ENCODE results near the gene CACNB4. TPM values are rescaled to one million over a fixed set of nuclear protein-coding genes. Genes with fewer than 3 reads are reported as not detected.

Gene CACNB4
- total and polyA plus RNA-seq, 9 of the 15 experiments (the other 6 are each of a cell fraction or from before 2014, with no cell fraction given), result 0.01 to 0.20 (median 0.04) TPM; not detected in 1

DNA sequence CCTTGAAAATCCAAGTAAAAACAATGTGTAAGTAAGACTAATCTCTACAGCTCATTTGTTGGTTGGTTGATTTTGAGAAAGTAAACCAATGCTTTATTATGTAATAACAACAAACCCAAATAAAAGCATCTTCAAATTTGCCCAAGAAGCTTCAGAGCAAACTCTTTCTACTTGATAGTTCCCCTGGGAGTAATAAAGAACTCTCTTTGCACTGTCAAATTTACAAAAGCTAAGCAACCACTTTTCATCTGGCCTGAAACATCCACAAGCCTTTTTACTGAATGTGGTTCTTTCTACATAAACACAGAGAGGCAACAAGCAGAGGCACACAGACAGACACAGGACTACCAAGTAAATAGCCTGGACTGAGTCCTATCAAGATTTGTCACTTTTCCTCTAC lies 28.8 kb upstream of the CACNB4 start (continued):
- TF ChIP-seq PHB (CRISPR knock-in tag; IDR thresholded peaks at IDR 0.05) (no peak), ZNF766 (CRISPR knock-in tag; conservative IDR thresholded peaks at IDR 0.05) (no peak), ZNF217 (CRISPR knock-in tag; IDR thresholded peaks at IDR 0.05) (no peak)
- TF ChIP-seq, protein P1, sequence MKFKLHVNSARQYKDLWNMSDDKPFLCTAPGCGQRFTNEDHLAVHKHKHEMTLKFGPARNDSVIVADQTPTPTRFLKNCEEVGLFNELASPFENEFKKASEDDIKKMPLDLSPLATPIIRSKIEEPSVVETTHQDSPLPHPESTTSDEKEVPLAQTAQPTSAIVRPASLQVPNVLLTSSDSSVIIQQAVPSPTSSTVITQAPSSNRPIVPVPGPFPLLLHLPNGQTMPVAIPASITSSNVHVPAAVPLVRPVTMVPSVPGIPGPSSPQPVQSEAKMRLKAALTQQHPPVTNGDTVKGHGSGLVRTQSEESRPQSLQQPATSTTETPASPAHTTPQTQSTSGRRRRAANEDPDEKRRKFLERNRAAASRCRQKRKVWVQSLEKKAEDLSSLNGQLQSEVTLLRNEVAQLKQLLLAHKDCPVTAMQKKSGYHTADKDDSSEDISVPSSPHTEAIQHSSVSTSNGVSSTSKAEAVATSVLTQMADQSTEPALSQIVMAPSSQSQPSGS (CRISPR knock-in tag; IDR thresholded peaks at IDR 0.05), result no peak

DNA sequence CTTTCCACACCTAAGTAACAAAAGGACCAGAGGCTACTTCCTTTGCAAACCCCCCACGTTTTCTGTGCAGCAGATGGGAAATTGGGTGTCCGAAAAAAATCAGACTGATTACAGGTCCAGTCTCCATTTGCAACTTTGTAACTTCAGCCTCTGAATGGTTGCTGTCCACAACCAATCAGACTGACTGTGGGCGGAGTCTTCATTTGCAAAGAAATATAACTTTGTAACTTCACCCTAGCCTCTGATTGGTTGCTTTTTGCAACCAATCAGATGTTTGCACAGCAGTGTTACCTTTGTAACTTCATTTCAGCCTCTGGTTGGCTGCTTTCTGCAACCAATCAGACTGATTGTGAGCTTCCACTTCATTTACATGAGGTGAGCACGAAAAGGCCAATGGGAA lies 27.8 kb upstream of the CACNB4 start:
- H3K9me3 ChIP-seq (replicated peaks; ENCODE audit: control insufficient read depth, insufficient read depth, low read depth, low read length), result no peaks in the 10 kb centered on the region
- no peak overlapping the region for H3K9ac ChIP-seq (ENCODE audit: insufficient read depth in 1 of 2, low read depth in 2 of 2, low read length in 2 of 2)
- H3K36me3 ChIP-seq (ENCODE audit: control insufficient read depth, insufficient read depth, low read length), result no peaks in the 10 kb centered on the region
- H3K79me2 ChIP-seq (ENCODE audit: control insufficient read depth, insufficient read depth, low read length), result no peaks in the 10 kb centered on the region
- intact Hi-C loops (cut with micrococcal nuclease) (no loop called here), in situ Hi-C loops (cut with MboI) (no loop called here)
- no TSS peak for BruUV-seq (replicated peaks)
- H3K4me1 ChIP-seq (replicated peaks in 1 of 2; ENCODE audit: control insufficient read depth in 2 of 2, insufficient read depth in 2 of 2, low read length in 2 of 2), result no peaks in the 10 kb centered on the region
- no peak overlapping the region for H3K4me3 ChIP-seq
- CTCF ChIA-PET (ENCODE audit: low intra/inter-chr PET ratio), result no interaction called here
- H3K4me2 ChIP-seq (ENCODE audit: insufficient read depth, low read length), result no peak overlapping the region
- H3K27me3 ChIP-seq (ENCODE audit: control insufficient read depth in 2 of 2, insufficient read depth in 2 of 2, low read length in 2 of 2), result no peaks in the 10 kb centered on the region
- no peak overlapping the region for H3K27ac ChIP-seq (ENCODE audit: extremely low read depth, low read depth, low read length)
- ATAC-seq (peak; percentile 82), DNase-seq (ENCODE audit: extremely low read depth in 1 of 4, low spot score in 3 of 4) (peak in 1 of 4 experiments; percentile 23), FAIRE-seq (peak; percentile 59)
- WGBS (ENCODE audit: insufficient coverage, low coverage, missing lambda C conversion rate), result 70% methylated on average over 4 of the region's 4 CpGs
- H4K20me1 ChIP-seq (replicated peaks; ENCODE audit: control insufficient read depth, insufficient read depth, low read length), result no peaks in the 10 kb centered on the region
- H3K9me1 ChIP-seq (ENCODE audit: control insufficient read depth, insufficient read depth, low read length), result no peaks in the 10 kb centered on the region
- POLR2A ChIA-PET, result no interaction called here
- H2AFZ ChIP-seq (ENCODE audit: low read depth, low read length), result no peak overlapping the region
- TF ChIP-seq, protein P2, sequence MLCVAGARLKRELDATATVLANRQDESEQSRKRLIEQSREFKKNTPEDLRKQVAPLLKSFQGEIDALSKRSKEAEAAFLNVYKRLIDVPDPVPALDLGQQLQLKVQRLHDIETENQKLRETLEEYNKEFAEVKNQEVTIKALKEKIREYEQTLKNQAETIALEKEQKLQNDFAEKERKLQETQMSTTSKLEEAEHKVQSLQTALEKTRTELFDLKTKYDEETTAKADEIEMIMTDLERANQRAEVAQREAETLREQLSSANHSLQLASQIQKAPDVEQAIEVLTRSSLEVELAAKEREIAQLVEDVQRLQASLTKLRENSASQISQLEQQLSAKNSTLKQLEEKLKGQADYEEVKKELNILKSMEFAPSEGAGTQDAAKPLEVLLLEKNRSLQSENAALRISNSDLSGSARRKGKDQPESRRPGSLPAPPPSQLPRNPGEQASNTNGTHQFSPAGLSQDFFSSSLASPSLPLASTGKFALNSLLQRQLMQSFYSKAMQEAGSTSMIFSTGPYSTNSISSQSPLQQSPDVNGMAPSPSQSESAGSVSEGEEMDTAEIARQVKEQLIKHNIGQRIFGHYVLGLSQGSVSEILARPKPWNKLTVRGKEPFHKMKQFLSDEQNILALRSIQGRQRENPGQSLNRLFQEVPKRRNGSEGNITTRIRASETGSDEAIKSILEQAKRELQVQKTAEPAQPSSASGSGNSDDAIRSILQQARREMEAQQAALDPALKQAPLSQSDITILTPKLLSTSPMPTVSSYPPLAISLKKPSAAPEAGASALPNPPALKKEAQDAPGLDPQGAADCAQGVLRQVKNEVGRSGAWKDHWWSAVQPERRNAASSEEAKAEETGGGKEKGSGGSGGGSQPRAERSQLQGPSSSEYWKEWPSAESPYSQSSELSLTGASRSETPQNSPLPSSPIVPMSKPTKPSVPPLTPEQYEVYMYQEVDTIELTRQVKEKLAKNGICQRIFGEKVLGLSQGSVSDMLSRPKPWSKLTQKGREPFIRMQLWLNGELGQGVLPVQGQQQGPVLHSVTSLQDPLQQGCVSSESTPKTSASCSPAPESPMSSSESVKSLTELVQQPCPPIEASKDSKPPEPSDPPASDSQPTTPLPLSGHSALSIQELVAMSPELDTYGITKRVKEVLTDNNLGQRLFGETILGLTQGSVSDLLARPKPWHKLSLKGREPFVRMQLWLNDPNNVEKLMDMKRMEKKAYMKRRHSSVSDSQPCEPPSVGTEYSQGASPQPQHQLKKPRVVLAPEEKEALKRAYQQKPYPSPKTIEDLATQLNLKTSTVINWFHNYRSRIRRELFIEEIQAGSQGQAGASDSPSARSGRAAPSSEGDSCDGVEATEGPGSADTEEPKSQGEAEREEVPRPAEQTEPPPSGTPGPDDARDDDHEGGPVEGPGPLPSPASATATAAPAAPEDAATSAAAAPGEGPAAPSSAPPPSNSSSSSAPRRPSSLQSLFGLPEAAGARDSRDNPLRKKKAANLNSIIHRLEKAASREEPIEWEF (CRISPR knock-in tag; IDR thresholded peaks at IDR 0.05), result no peak
- peak; percentile 49 for TF ChIP-seq NFYB (IDR thresholded peaks at IDR 0.05; ENCODE audit: extremely low read depth, insufficient read length)

All from K562 (cell line).